Fibroblast of skin of back (primary cell): ENCODE results near the gene CREG2.

Experiments used
- DNase-seq: peaks from one replicate; pipeline ENCODE4 v3.0.0-alpha.2; 2013

Gene CREG2

GRCh38 chr2:101305492-101306078, 81.7 kb downstream of the CREG2 start:
- peak; percentile 56 for DNase-seq

GRCh38 chr2:101305035-101305434, 82.3 kb downstream of the CREG2 start:
- DNase-seq = no peak

- DNase-seq = no peak
Measured at GRCh38 chr2:101303688-101304087, 83.6 kb downstream of the CREG2 start.

- DNase-seq = no peak
Measured at GRCh38 chr2:101302016-101302415, 85.3 kb downstream of the CREG2 start.

GRCh38 chr2:101300836-101301235, 86.5 kb downstream of the CREG2 start:
- no peak for DNase-seq

- DNase-seq = no peak
Measured at GRCh38 chr2:101300164-101300563, 87.1 kb downstream of the CREG2 start.

- no peak for DNase-seq
Measured at GRCh38 chr2:101299604-101300003, 87.7 kb downstream of the CREG2 start.

- no peak for DNase-seq
Measured at GRCh38 chr2:101297383-101297782, 89.9 kb downstream of the CREG2 start.

GRCh38 chr2:101296371-101296770, 90.9 kb downstream of the CREG2 start:
- peak; percentile 80 for DNase-seq

- DNase-seq = peak; percentile 88
Measured at GRCh38 chr2:101295895-101296294, 91.4 kb downstream of the CREG2 start.
